H1 (cell line): Measurements from ENCODE around the gene BABAM2. TPM values are rescaled to one million over a fixed set of nuclear protein-coding genes. Genes with fewer than 3 reads are reported as not detected.

ENCODE experiments used
- CHD1 ChIP-seq: IDR thresholded peaks from 2 replicates; pipeline ENCODE4 v1.6.1; 2012; ENCODE audit warnings: low read depth, low read length, improper control_type of control experiment
- FOSL1 ChIP-seq: IDR thresholded peaks from 2 replicates; pipeline ENCODE4 v1.6.1; 2011; ENCODE audit warnings: mild to moderate bottlenecking, low read depth, low read length, moderate library complexity; ENCODE audit not compliant: insufficient read depth
- GTF2F1 ChIP-seq: IDR thresholded peaks from 2 replicates; pipeline ENCODE4 v1.6.1; 2012; ENCODE audit warnings: low read depth, low read length, improper control_type of control experiment, borderline replicate concordance
- RBBP5 ChIP-seq: IDR thresholded peaks from 2 replicates; pipeline ENCODE4 v1.7.1; 2012; ENCODE audit warnings: low read depth, mild to moderate bottlenecking, inconsistent platforms, low read length, moderate library complexity, borderline replicate concordance
- TAF7 ChIP-seq: optimal IDR thresholded peaks from 2 replicates; pipeline ENCODE3; 2011; ENCODE audit warnings: low read depth, mild to moderate bottlenecking, inconsistent platforms, low read length, moderate library complexity, borderline replicate concordance
- polyA plus RNA-seq, 7 experiments: library from polyadenylated mRNA; depleted of rRNA in 3 of 7; stranded (reverse) in 5 of 7; unstranded in 2 of 7; fragments of >200 nt in 5 of 7; fragments of 200-250 nt in 2 of 7; gene quantifications; 1 replicate in 5 of 7; 2 replicates in 1 of 7; 4 replicates in 1 of 7; pipeline versions ENCODE4 v1.2.1 to v1.2.3, GENCODE V29; 2011 to 2013; ENCODE audit warnings: missing spikeins in 2 of 7, mixed read lengths in 2 of 7
- total RNA-seq: library from RNA; stranded (reverse); fragmentation: NEBNext Ultra II Directional; extraction: Animal tissue kit (Norgen Biotek cat#: 25700); gene quantifications from 2 replicates; pipeline ENCODE4 v1.2.1, GENCODE V29; 2021
- TF ChIP-seq, protein P1 (sequence below): IDR thresholded peaks from 2 replicates; pipeline ENCODE4 v1.6.1; 2011; ENCODE audit warnings: low read length, improper control_type of control experiment

BABAM2 gene
- total and polyA plus RNA-seq, 2 of the 8 experiments (the other 6 are each of a cell fraction or from before 2014, with no cell fraction given) = 15.8 to 20.9 TPM

DNA sequence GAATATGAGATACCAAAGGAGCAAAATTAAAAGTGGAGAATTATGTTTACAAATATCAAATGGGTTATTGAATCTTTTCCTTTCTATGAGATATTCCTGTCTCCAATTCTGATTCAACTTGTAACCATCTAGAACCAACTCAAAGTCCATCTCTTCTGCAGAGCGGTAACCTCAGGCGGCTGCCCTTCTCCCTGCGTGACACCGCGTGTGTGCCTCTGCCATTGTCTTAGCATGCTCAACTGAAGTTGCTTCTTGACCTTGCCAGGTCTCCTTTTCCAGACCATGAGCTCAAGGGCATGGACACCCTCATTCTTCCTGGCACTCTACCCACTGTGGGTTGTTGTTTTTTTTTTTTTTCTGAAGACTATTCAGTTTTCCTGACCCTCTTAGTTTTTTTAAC is 398.1 kb downstream of the BABAM2 start (continued):
- TF ChIP-seq GTF2F1 = no peak
- no peak for TF ChIP-seq TAF7
- TF ChIP-seq CHD1 = no peak
- TF ChIP-seq, protein P1, sequence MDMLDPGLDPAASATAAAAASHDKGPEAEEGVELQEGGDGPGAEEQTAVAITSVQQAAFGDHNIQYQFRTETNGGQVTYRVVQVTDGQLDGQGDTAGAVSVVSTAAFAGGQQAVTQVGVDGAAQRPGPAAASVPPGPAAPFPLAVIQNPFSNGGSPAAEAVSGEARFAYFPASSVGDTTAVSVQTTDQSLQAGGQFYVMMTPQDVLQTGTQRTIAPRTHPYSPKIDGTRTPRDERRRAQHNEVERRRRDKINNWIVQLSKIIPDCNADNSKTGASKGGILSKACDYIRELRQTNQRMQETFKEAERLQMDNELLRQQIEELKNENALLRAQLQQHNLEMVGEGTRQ = no peak
- TF ChIP-seq FOSL1 = no peak
- TF ChIP-seq RBBP5 = no peak
